ENCODE data around the gene NAPSA. TPM values are rescaled to one million over a fixed set of nuclear protein-coding genes. Genes with fewer than 3 reads are reported as not detected.

Gene NAPSA
- total and polyA plus RNA-seq, 2 donors (not counting 3 experiments of a cell fraction or from before 2014, with no cell fraction given): 0.19 TPM; not detected in 1

GRCh38 chr19:50310759-50311465 is 54.5 kb downstream of the NAPSA start:
- Histone ChIP-seq H2AFZ (ENCODE audit: low read depth, low read length) (no peak overlapping the region), H3K36me3 (ENCODE audit: control insufficient read depth in 2 of 2, extremely low read depth in 1 of 2, insufficient read depth in 2 of 2, low read length in 2 of 2) (no peaks in the 10 kb centered on the region), H3K4me3 (replicated peaks in 1 of 3; ENCODE audit: insufficient read depth in 1 of 3, low read depth in 1 of 3, low read length in 3 of 3) (no peak overlapping the region), H3K4me1 (ENCODE audit: control insufficient read depth, extremely low read depth, insufficient read depth, low read length) (no peaks in the 10 kb centered on the region), H3K4me2 (ENCODE audit: insufficient read depth, low read length) (no peak overlapping the region), H3K9ac (replicated peaks; ENCODE audit: extremely low read depth, insufficient read depth, low read length) (no peak overlapping the region), H3K79me2 (ENCODE audit: control insufficient read depth, insufficient read depth, low read length) (no peaks in the 10 kb centered on the region), H3K27me3 (ENCODE audit: control insufficient read depth in 2 of 2, insufficient read depth in 2 of 2, low read length in 2 of 2) (peaks cover 39 to 48% of the 10 kb centered on the region in 2 experiments), H3K9me1 (replicated peaks; ENCODE audit: control insufficient read depth, extremely low read depth, insufficient read depth, low read length) (no peaks in the 10 kb centered on the region), H3K9me3 (replicated peaks; ENCODE audit: control insufficient read depth, insufficient read depth, low read length) (no peaks in the 10 kb centered on the region), H3K27ac (ENCODE audit: insufficient read depth, low read depth, low read length) (no peak overlapping the region), H4K20me1 (replicated peaks; ENCODE audit: control insufficient read depth, extremely low read depth, insufficient read depth, low read length) (no peaks in the 10 kb centered on the region)
- POLR2A ChIA-PET: no interaction called here
- CTCF ChIA-PET: no interaction called here
- intact Hi-C loops (cut with micrococcal nuclease): no loop called here
- no peak for TF ChIP-seq FOS (IDR thresholded peaks at IDR 0.05; ENCODE audit: borderline replicate concordance, insufficient read depth, low read length)
- no peak for TF ChIP-seq GATA2 (IDR thresholded peaks at IDR 0.05; ENCODE audit: insufficient read depth, insufficient read length, low read depth, low read length)
- TF ChIP-seq JUN (IDR thresholded peaks at IDR 0.05; ENCODE audit: borderline replicate concordance, insufficient read depth, insufficient read length, low read depth): no peak
- TF ChIP-seq POLR2AphosphoS5 (IDR thresholded peaks at IDR 0.05; ENCODE audit: insufficient read depth, low read depth, low read length): no peak
- no peak for TF ChIP-seq MYC (IDR thresholded peaks at IDR 0.05; ENCODE audit: low read depth, low read length)
- no peak for TF ChIP-seq MAX (IDR thresholded peaks at IDR 0.05; ENCODE audit: insufficient read depth, insufficient read length)
- no peak for TF ChIP-seq EZH2 (IDR thresholded peaks at IDR 0.05; ENCODE audit: borderline replicate concordance, low read depth, low read length, severe bottlenecking)
- TF ChIP-seq POLR2A (IDR thresholded peaks at IDR 0.05; ENCODE audit: low read depth, low read length): no peak
- TF ChIP-seq CTCF (IDR thresholded peaks at IDR 0.05; ENCODE audit: extremely low read depth in 1 of 2, insufficient read depth in 1 of 2, low read depth in 1 of 2, low read length in 2 of 2): no peak
- no TSS peak for BruUV-seq (replicated peaks)
- FAIRE-seq (no peak), DNase-seq (ENCODE audit: low read depth, low spot score) (no peak)
- dilution Hi-C loops (cut with MboI; ENCODE audit: extremely low pct_ligation_motif_present, low sequenced_read_pairs): no loop called here

Measured in endothelial cell of umbilical vein (primary cell).